NT2/D1 (cell line): ENCODE results near the gene CCT5.

Experiments
- DNase-seq: peaks from one replicate; pipeline ENCODE4 v3.0.0-alpha.2; 2011; ENCODE audit warnings: low read depth, low spot score
- H3K27me3 ChIP-seq: 2 replicates; pipeline ENCODE4 v1.6.0; 2011; ENCODE audit warnings: mild to moderate bottlenecking; ENCODE audit not compliant: insufficient read length, insufficient read depth
- H3K36me3 ChIP-seq: 2 replicates; pipeline ENCODE4 v1.6.1; 2011; ENCODE audit warnings: mild to moderate bottlenecking, low read length, mixed read lengths; ENCODE audit not compliant: insufficient read depth, insufficient read length
- H3K4me1 ChIP-seq: 2 replicates; pipeline ENCODE4 v1.5.1; 2011; ENCODE audit not compliant: insufficient read depth, insufficient read length
- H3K4me3 ChIP-seq: 2 replicates; pipeline ENCODE4 v1.5.1; 2011; ENCODE audit warnings: low read depth; ENCODE audit not compliant: insufficient read length
- H3K9ac ChIP-seq: 2 replicates; pipeline ENCODE4 v1.6.0; 2011; ENCODE audit warnings: low read depth; ENCODE audit not compliant: insufficient read length
- H3K9me3 ChIP-seq: 2 replicates; pipeline ENCODE4 v1.5.1; 2011; ENCODE audit warnings: mild to moderate bottlenecking, low read length; ENCODE audit not compliant: insufficient read depth
- SUZ12 ChIP-seq: IDR thresholded peaks from 2 replicates; pipeline ENCODE4 v1.6.1; 2011; ENCODE audit not compliant: insufficient read length, insufficient read depth; ENCODE audit errors: extremely low read depth
- YY1 ChIP-seq: IDR thresholded peaks from 2 replicates; pipeline ENCODE4 v1.6.1; 2011; ENCODE audit not compliant: insufficient read length, insufficient read depth
- ZNF274 ChIP-seq: IDR thresholded peaks from 2 replicates; pipeline ENCODE4 v1.6.1; 2011; ENCODE audit warnings: mild to moderate bottlenecking, low read depth, low read length

The CCT5 gene

DNA sequence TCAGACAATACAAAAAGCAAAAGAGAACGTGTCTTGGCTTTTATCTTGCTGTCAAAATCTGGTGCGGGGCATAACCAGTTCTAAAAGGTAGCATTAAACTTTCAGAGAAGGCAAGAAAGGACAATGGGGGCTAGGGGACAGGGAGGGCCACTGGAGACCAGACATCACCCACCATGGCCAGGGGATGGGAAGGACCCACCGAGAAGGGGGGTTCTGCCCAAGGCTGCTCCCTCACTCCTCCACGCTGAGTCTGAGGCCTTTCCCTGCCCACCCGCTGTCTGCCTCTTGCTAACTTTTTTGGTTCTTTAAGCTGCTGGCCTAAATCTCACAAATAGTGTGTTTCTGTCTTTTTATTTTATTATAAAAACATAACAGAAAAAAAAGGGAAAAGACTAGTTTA lies 34.0 kb upstream of the CCT5 start:
- H3K4me1 ChIP-seq: no peaks in the 10 kb centered on the region
- H3K9me3 ChIP-seq: no peaks in the 10 kb centered on the region
- no peak for TF ChIP-seq YY1
- TF ChIP-seq SUZ12: no peak
- TF ChIP-seq ZNF274: no peak
- no peaks in the 10 kb centered on the region for H3K27me3 ChIP-seq
- no peak overlapping the region for H3K4me3 ChIP-seq
- no peak overlapping the region for H3K9ac ChIP-seq
- DNase-seq: no peak
- H3K36me3 ChIP-seq: peaks cover 8% of the 10 kb centered on the region

DNA sequence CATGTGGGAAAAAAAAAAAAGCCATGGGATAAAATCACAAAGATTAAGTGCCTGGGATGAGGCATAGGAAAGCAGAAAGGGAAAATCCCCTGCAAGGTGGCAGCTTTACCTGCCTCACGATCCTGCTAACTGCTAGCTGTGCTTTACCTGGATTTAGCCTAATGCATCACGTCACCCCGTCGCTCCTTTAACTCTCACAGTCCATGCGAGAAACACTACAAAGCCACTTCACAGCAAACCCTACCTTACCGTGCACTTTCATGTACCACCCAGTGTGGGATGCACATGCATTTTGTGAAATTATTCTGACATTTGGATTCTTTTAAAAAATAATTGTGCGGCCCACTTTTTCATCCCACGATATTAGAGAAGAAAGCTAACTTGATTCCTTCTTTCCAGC lies 31.4 kb upstream of the CCT5 start:
- no peak for DNase-seq
- H3K4me1 ChIP-seq: no peaks in the 10 kb centered on the region
- no peaks in the 10 kb centered on the region for H3K27me3 ChIP-seq
- TF ChIP-seq ZNF274 (no peak), YY1 (no peak), SUZ12 (no peak)
- H3K9ac ChIP-seq: no peak overlapping the region
- H3K36me3 ChIP-seq: peaks cover 23% of the 10 kb centered on the region
- no peaks in the 10 kb centered on the region for H3K9me3 ChIP-seq
- H3K4me3 ChIP-seq: no peak overlapping the region

DNA sequence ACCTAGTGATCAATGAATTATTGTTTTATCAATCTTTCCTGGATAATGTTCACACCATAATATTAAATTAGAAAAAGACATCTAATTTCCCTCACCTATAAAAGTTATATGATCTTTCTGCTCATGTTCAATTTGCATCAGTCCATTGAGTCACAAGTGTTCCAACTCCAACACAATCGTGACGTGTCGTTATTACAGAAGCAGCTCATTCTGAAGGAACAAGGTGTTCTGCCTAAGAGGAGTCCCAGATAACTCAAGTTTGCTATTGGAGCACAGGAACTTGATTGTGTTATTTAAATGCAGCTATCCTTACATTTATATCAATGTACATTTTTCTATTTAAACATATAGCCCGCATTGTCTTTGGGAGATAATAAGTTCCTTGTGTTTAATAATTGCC lies 31.0 kb upstream of the CCT5 start:
- no peak overlapping the region for H3K9ac ChIP-seq
- H3K4me1 ChIP-seq: no peaks in the 10 kb centered on the region
- H3K9me3 ChIP-seq: 0 out of 2 replicates have a peak, but pooled peaks cover 2% of the 10 kb centered on the region
- TF ChIP-seq YY1 (no peak), ZNF274 (no peak), SUZ12 (no peak)
- DNase-seq: no peak
- no peaks in the 10 kb centered on the region for H3K27me3 ChIP-seq
- no peak overlapping the region for H3K4me3 ChIP-seq
- peaks cover 23% of the 10 kb centered on the region for H3K36me3 ChIP-seq

DNA sequence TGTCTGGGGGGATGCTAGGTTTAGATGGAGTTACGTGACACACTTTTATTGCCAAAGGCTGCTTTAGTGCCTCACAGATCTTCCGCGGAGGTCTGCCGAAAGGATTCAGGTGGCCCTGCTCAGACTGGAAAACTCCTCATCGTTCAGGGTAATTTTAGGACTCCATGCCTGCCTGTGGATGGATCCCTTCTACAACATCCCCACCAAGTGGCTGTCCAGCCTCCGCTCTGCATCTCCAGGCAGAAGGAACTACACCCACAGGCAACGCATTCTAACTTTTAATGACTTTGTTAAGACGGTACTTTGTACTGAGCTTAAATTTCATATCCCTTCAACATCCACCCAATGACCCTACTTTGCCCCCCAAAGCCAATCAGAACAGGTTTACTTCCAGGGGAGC lies 29.8 kb upstream of the CCT5 start:
- Histone ChIP-seq H3K27me3 (no peaks in the 10 kb centered on the region), H3K36me3 (peaks cover 23% of the 10 kb centered on the region), H3K4me3 (no peak overlapping the region), H3K4me1 (no peaks in the 10 kb centered on the region), H3K9ac (no peak overlapping the region), H3K9me3 (peaks cover 9% of the 10 kb centered on the region; the same call in 1 of the 2 replicates)
- no peak for TF ChIP-seq ZNF274
- TF ChIP-seq SUZ12: no peak
- no peak for TF ChIP-seq YY1
- DNase-seq: no peak

DNA sequence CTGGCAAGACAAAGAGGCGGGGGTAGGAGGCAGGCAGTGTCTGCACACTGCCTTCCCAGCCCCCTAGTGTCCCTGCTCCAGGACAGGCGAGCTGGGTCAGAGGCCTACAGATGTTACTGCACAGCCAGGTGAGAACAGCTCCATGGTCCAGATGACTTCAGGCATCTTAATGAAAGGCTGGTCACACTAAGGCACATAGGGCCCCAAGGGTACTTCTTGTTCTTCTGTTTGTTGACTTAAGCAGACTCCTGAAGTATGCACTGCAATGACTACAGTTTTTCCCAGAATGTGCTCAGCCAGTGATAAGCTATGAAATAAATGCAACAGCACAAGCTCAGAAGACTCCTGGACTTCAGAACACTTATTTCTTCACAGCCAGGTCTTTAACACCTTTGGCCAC lies 27.8 kb upstream of the CCT5 start:
- TF ChIP-seq ZNF274 (no peak), YY1 (no peak), SUZ12 (no peak)
- Histone ChIP-seq H3K27me3 (no peaks in the 10 kb centered on the region), H3K36me3 (peaks cover 22% of the 10 kb centered on the region), H3K4me1 (no peaks in the 10 kb centered on the region), H3K4me3 (no peak overlapping the region), H3K9ac (no peak overlapping the region), H3K9me3 (peaks cover 9% of the 10 kb centered on the region; the same call in 1 of the 2 replicates)
- no peak for DNase-seq

DNA sequence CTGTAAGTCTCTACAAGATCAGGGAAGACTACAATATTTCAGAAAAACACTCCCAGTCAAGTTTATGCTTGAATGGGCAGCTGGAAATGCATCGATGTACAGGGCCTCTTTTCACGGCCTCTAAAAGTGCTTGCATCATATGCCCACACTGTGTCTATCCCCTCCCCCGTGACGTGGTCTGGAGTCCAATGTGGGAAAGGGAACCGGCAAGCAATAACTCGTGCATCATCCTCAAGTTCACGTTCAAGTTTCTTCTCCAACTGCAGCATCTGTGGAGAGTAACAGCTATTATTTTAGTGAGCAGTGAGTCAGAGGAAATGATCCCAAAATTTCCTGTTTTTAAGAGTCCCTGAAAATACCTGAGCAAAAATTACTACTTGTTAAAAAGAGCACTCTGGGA lies 22.7 kb upstream of the CCT5 start:
- no peak overlapping the region for H3K9ac ChIP-seq
- TF ChIP-seq SUZ12: no peak
- no peak for TF ChIP-seq YY1
- no peak for TF ChIP-seq ZNF274
- no peak for DNase-seq

DNA sequence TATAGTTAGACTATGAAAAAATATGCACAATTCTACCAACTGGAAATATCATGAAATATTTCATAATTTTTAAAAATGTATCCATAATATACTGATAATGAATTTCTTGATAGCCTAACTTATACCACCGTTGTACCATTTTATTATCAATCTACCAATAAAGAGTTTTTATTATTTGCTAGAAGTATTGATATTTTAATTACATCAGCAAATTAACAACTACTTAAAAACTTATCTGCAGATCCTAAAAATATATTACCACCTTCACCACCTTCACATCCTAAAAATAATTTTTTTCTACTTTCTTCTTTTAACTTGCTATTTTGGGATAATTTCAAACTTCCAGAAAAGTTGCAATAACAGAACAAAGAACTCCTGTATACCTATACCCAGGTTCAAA lies 21.8 kb upstream of the CCT5 start:
- TF ChIP-seq ZNF274 (no peak), SUZ12 (no peak), YY1 (no peak)
- Histone ChIP-seq H3K27me3 (no peaks in the 10 kb centered on the region), H3K36me3 (peaks cover 8% of the 10 kb centered on the region), H3K4me3 (no peak overlapping the region), H3K4me1 (no peaks in the 10 kb centered on the region), H3K9me3 (peaks cover 9% of the 10 kb centered on the region; the same call in 1 of the 2 replicates), H3K9ac (no peak overlapping the region)
- DNase-seq: no peak

More for the DNA sequence above, 22.7 kb upstream of the CCT5 start:
- peaks cover 8% of the 10 kb centered on the region for H3K36me3 ChIP-seq
- peaks cover 9% of the 10 kb centered on the region; the same call in 1 of the 2 replicates for H3K9me3 ChIP-seq
- H3K4me3 ChIP-seq: no peak overlapping the region
- H3K4me1 ChIP-seq: no peaks in the 10 kb centered on the region
- H3K27me3 ChIP-seq: no peaks in the 10 kb centered on the region
